Karpas-422 (cell line): ENCODE measurements around the gene ACAD9. TPM values are rescaled to one million over a fixed set of nuclear protein-coding genes. Genes with fewer than 3 reads are reported as not detected.
"Not testable (repeated sequence)": the region's sequence is repeated elsewhere in the genome, so short reads cannot be mapped to it uniquely, and the experiment has no call there.

Source experiments
- DNase-seq: peaks from one replicate; pipeline ENCODE4 v3.0.0-alpha.2; 2015
- H2AFZ ChIP-seq: fragments of 200-600 bp; sonication (generic); 2 replicates; pipeline ENCODE4 v1.6.1; 2014; ENCODE audit warnings: antibody characterized with exemption, low read length, mixed read lengths
- H3K27ac ChIP-seq: fragments of 200-600 bp; sonication (generic); 2 replicates; pipeline ENCODE4 v1.5.1; 2014; ENCODE audit warnings: mild to moderate bottlenecking, low read length, moderate library complexity
- H3K27me3 ChIP-seq: fragments of 200-600 bp; sonication (generic); 2 replicates; pipeline ENCODE4 v1.6.1; 2014; ENCODE audit warnings: low read length, mixed read lengths
- H3K36me3 ChIP-seq: fragments of 200-600 bp; sonication (generic); 2 replicates; pipeline ENCODE4 v1.6.1; 2014; ENCODE audit warnings: low read length, mixed read lengths; ENCODE audit not compliant: insufficient read depth
- H3K4me1 ChIP-seq: fragments of 200-600 bp; sonication (generic); 2 replicates; pipeline ENCODE4 v1.6.1; 2014; ENCODE audit warnings: mild to moderate bottlenecking, low read length, mixed read lengths
- H3K4me2 ChIP-seq: fragments of 200-600 bp; sonication (generic); 2 replicates; pipeline ENCODE4 v1.6.1; 2014; ENCODE audit warnings: low read length, low read depth, mild to moderate bottlenecking; ENCODE audit not compliant: poor library complexity, severe bottlenecking
- H3K4me3 ChIP-seq: fragments of 200-600 bp; sonication (generic); 2 replicates; pipeline ENCODE4 v1.5.1; 2014; ENCODE audit warnings: mild to moderate bottlenecking, antibody characterized with exemption, low read length, mixed read lengths
- H3K79me2 ChIP-seq: fragments of 200-600 bp; sonication (generic); 2 replicates; pipeline ENCODE4 v1.6.1; 2014; ENCODE audit warnings: mild to moderate bottlenecking, low read length, mixed read lengths
- H3K9ac ChIP-seq: fragments of 200-600 bp; sonication (generic); 2 replicates; pipeline ENCODE4 v1.6.0; 2014; ENCODE audit warnings: low read length
- H3K9me2 ChIP-seq: fragments of 200-600 bp; sonication (generic), shearing (Covaris generic); replicated peaks from 2 replicates; pipeline ENCODE4 v1.6.0; 2014; ENCODE audit warnings: mild to moderate bottlenecking, low read length, moderate library complexity; ENCODE audit not compliant: insufficient read depth
- H3K9me3 ChIP-seq: fragments of 300-700, 200-600 bp; sonication (generic); 2 replicates; pipeline ENCODE4 v1.6.1; 2014; ENCODE audit warnings: low read length, mixed read lengths
- H4K20me1 ChIP-seq: fragments of 200-600 bp; sonication (generic); 2 replicates; pipeline ENCODE4 v1.6.1; 2014; ENCODE audit warnings: mild to moderate bottlenecking, antibody characterized with exemption, low read length, low read depth; ENCODE audit not compliant: insufficient read depth
- total RNA-seq: library from RNA; depleted of rRNA; stranded (reverse); fragments of >200 nt; shearing (Covaris generic); gene quantifications from 2 replicates; pipeline ENCODE4 v1.2.3, GENCODE V29; 2014; ENCODE audit warnings: low replicate concordance

ACAD9 gene
- total RNA-seq, 1 experiment from 2014 or later, result 27.5 TPM

GRCh38 chr3:128875556-128876120 is 3.8 kb upstream of the ACAD9 start:
- H3K4me2 ChIP-seq, result no peak overlapping the region
- H3K27me3 ChIP-seq, result no peaks in the 10 kb centered on the region
- H3K9ac ChIP-seq, result no peak overlapping the region
- no peaks in the 10 kb centered on the region for H4K20me1 ChIP-seq
- H3K4me1 ChIP-seq, result peaks cover 27% of the 10 kb centered on the region
- peak; percentile 82 for DNase-seq
- H3K9me2 ChIP-seq, result no peaks in the 10 kb centered on the region
- no peaks in the 10 kb centered on the region for H3K9me3 ChIP-seq
- no peak overlapping the region for H2AFZ ChIP-seq
- H3K79me2 ChIP-seq, result peaks cover 22% of the 10 kb centered on the region
- no peak overlapping the region for H3K27ac ChIP-seq
- no peaks in the 10 kb centered on the region for H3K36me3 ChIP-seq
- H3K4me3 ChIP-seq, result no peak overlapping the region

- Histone ChIP-seq H3K4me1 (peaks cover 43% of the 10 kb centered on the region), H3K4me3 (peak overlapping the region; percentile 89), H3K27ac (no peak overlapping the region), H3K79me2 (peaks cover 46% of the 10 kb centered on the region), H3K36me3 (0 out of 2 replicates have a peak, but pooled peaks cover 5% of the 10 kb centered on the region), H3K9me2 (no peaks in the 10 kb centered on the region), H3K9me3 (no peaks in the 10 kb centered on the region), H3K27me3 (no peaks in the 10 kb centered on the region), H2AFZ (no peak overlapping the region), H3K4me2 (peak overlapping the region; percentile 93), H4K20me1 (no peaks in the 10 kb centered on the region), H3K9ac (peak overlapping the region; percentile 92)
- no peak for DNase-seq
These were observed 1.4 kb upstream of the ACAD9 start for GRCh38 chr3:128878011-128878457.

- Histone ChIP-seq H3K4me3 (peak overlapping the region; percentile 89), H3K9ac (peak overlapping the region; percentile 92), H4K20me1 (no peaks in the 10 kb centered on the region), H3K27ac (peak overlapping the region; percentile 63; the same call in 1 of the 2 replicates), H3K36me3 (0 out of 2 replicates have a peak, but pooled peaks cover 5% of the 10 kb centered on the region), H3K27me3 (no peaks in the 10 kb centered on the region), H3K9me3 (no peaks in the 10 kb centered on the region), H3K4me1 (peaks cover 43% of the 10 kb centered on the region), H3K9me2 (no peaks in the 10 kb centered on the region), H3K4me2 (peak overlapping the region; percentile 93), H3K79me2 (peaks cover 50% of the 10 kb centered on the region), H2AFZ (peak overlapping the region; percentile 62; the same call in 1 of the 2 replicates)
- DNase-seq, result peak; percentile 69
These were observed 780 bp upstream of the ACAD9 start for GRCh38 chr3:128878556-128879124.

DNA sequence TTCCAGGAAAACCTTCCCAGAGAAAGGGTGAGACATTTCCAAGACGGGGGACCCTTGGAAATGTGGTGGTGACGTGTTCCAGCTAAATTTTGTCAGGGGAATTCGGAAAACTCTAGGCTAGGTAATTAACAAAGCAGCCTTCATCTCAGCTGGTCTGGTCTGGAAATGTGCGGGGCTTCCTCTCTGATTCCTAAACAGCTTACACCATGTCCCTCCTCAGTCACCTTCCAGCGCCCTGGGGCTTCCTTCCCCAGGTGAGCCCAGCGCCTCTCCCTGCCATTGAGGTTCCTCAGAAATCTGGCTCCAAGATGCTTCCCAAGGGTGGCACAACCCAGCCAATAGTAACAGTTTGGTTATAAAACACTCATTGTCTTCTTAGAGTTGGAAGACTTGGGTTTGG is 571 bp downstream of the ACAD9 start:
- H3K9ac ChIP-seq, result peak overlapping the region; percentile 86
- DNase-seq, result peak; percentile 49
- H3K4me3 ChIP-seq, result peak overlapping the region; percentile 89
- H3K36me3 ChIP-seq, result 0 out of 2 replicates have a peak, but pooled peaks cover 14% of the 10 kb centered on the region
- H3K79me2 ChIP-seq, result peaks cover 63% of the 10 kb centered on the region
- H3K4me1 ChIP-seq, result peaks cover 43% of the 10 kb centered on the region
- H3K9me2 ChIP-seq, result no peaks in the 10 kb centered on the region
- no peak overlapping the region for H3K27ac ChIP-seq
- H3K4me2 ChIP-seq, result peak overlapping the region; percentile 93
- H3K9me3 ChIP-seq, result no peaks in the 10 kb centered on the region
- H2AFZ ChIP-seq, result 0 out of 2 replicates have a peak overlapping the region, but pooled peaks have one; percentile 28
- H3K27me3 ChIP-seq, result no peaks in the 10 kb centered on the region
- no peaks in the 10 kb centered on the region for H4K20me1 ChIP-seq

- not testable (repeated sequence) for H3K9me3 ChIP-seq, H4K20me1 ChIP-seq, H3K9me2 ChIP-seq, H3K27ac ChIP-seq, DNase-seq, H2AFZ ChIP-seq, H3K27me3 ChIP-seq
- Histone ChIP-seq H3K79me2 (peaks cover 65% of the 10 kb centered on the region), H3K4me1 (peaks cover 43% of the 10 kb centered on the region), H3K9ac (peak overlapping the region; percentile 86), H3K36me3 (0 out of 2 replicates have a peak, but pooled peaks cover 14% of the 10 kb centered on the region), H3K4me2 (peak overlapping the region; percentile 93), H3K4me3 (peak overlapping the region; percentile 89)
These were observed 1.0 kb downstream of the ACAD9 start for GRCh38 chr3:128880455-128880854.

DNA sequence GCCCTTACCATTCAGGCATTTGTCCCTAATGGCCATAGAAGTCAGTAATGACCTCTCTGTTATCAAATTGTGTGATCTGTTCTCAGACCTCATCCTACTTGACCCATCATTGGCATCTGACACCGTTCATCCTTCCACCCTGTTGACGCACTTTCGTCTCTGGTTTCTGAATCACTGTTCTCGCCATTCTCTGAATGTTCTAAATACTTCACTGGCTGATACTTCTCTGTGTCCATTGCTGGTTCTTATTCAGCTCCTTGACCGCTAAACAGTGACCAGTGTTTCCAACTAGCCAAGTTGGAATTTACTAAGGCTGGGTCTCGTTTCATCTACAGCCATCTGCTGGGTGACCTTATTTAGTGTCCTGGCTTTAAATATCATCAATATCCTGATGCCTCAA is 2.2 kb downstream of the ACAD9 start:
- Histone ChIP-seq H3K4me1 (peaks cover 43% of the 10 kb centered on the region), H3K4me2 (peak overlapping the region; percentile 93), H3K9ac (no peak overlapping the region), H3K27me3 (no peaks in the 10 kb centered on the region), H3K4me3 (no peak overlapping the region), H3K9me3 (no peaks in the 10 kb centered on the region), H3K36me3 (0 out of 2 replicates have a peak, but pooled peaks cover 14% of the 10 kb centered on the region), H3K79me2 (peaks cover 65% of the 10 kb centered on the region), H2AFZ (no peak overlapping the region), H3K9me2 (no peaks in the 10 kb centered on the region), H3K27ac (no peak overlapping the region), H4K20me1 (no peaks in the 10 kb centered on the region)
- no peak for DNase-seq

DNA sequence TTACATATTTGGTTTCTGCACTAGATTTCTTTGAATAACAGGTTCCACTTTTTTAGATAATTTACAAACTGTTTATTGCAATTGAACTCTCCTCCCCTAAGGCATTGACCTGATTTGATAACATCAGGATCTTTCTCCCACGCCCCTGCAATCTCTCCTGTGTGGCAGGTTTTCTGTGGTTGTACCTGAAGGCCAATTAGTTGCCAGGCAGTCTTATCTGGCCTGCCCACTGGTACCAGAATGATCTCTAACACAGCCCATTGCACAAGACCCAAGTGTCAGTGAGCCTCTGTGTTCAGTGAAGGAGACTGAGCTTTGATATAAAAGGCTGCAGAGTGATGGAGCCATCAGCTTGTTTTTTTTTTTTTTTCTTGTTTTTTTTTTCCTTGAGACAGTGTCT is 3.3 kb downstream of the ACAD9 start:
- H3K79me2 ChIP-seq, result peaks cover 70% of the 10 kb centered on the region
- H3K9me3 ChIP-seq, result no peaks in the 10 kb centered on the region
- H3K27me3 ChIP-seq, result no peaks in the 10 kb centered on the region
- H3K9ac ChIP-seq, result no peak overlapping the region
- no peak overlapping the region for H2AFZ ChIP-seq
- no peaks in the 10 kb centered on the region for H4K20me1 ChIP-seq
- H3K36me3 ChIP-seq, result peaks cover 21% of the 10 kb centered on the region
- H3K4me1 ChIP-seq, result peaks cover 36% of the 10 kb centered on the region
- no peak overlapping the region for H3K27ac ChIP-seq
- H3K9me2 ChIP-seq, result no peaks in the 10 kb centered on the region
- no peak overlapping the region for H3K4me2 ChIP-seq
- DNase-seq, result no peak
- H3K4me3 ChIP-seq, result no peak overlapping the region

DNA sequence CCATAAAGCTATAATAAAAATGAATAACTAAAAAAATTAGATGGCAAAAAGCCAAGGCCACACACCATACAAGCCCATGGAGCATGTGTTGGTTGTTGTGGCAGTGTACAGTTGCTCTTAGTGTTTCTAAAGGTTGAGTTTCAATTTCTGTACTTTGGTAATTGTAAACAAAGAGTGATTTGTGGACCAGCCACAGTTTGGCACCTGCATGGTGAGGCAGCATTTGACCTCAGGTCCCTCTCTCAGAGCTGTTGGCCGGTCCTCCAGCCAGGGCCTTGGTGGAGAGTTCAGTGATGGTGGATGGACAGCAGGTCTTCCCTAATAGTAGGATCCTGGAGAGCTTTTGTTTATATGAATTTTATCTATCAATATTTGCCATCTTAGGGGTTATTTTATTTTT is 5.6 kb downstream of the ACAD9 start:
- H3K79me2 ChIP-seq, result peaks cover 59% of the 10 kb centered on the region

More for the DNA sequence above, 5.6 kb downstream of the ACAD9 start:
- no peak overlapping the region for H3K27ac ChIP-seq
- no peaks in the 10 kb centered on the region for H3K9me2 ChIP-seq
- no peaks in the 10 kb centered on the region for H4K20me1 ChIP-seq
- no peaks in the 10 kb centered on the region for H3K27me3 ChIP-seq
- no peak overlapping the region for H3K4me2 ChIP-seq
- H3K4me1 ChIP-seq, result peaks cover 22% of the 10 kb centered on the region
- no peak overlapping the region for H3K4me3 ChIP-seq
- H2AFZ ChIP-seq, result no peak overlapping the region
- peaks cover 24% of the 10 kb centered on the region for H3K36me3 ChIP-seq
- H3K9me3 ChIP-seq, result no peaks in the 10 kb centered on the region
- no peak for DNase-seq
- H3K9ac ChIP-seq, result no peak overlapping the region
